ENCODE data around the gene NDUFS2. TPM values are rescaled to one million over a fixed set of nuclear protein-coding genes. Genes with fewer than 3 reads are reported as not detected.
A peak's percentile ranks its signal among the peaks of the same experiment; 100 is the strongest.

NDUFS2 gene
- total RNA-seq, 2 experiments from 2014 or later = 62.9 to 72.1 TPM

DNA sequence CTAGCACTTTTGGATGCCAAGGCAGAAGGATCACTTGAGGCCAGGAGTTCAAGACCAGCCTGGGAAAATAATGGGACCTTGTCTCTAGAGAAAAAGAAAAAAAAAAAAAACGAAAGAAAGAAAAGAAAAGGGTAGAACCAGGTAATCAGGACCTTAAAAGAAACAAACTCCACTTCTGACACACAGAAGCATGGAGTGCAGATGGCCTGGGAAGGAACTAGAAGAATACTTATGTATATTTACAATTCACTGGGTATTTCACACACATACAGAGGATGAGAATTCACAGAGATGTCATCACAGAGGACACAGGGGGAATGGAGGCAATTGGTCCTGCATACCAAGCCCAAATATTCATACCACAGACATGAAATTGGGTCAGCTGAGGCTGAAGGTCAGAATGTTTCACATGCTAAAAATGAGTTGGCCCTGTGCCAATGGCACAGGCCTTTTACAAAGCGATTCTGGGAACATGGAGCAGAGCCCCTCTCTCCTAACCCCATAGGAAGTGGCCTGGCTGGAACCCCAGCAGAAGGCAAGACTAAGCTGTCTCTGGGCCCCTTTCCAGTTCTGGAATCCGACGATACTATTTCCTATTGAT lies 29.3 kb upstream of the NDUFS2 start:
- Histone ChIP-seq H3K9me2 (ENCODE audit: insufficient read depth, low read length) (no peaks in the 10 kb centered on the region), H3K36me3 (ENCODE audit: insufficient read depth, low read length) (peaks cover 60% of the 10 kb centered on the region), H3K9me3 (ENCODE audit: low read length) (no peaks in the 10 kb centered on the region), H3K27ac (ENCODE audit: low read depth, low read length, poor library complexity, severe bottlenecking) (no peak overlapping the region), H4K20me1 (ENCODE audit: insufficient read depth, low read length) (no peaks in the 10 kb centered on the region), H3K4me1 (ENCODE audit: insufficient read depth, low read length, poor library complexity, severe bottlenecking) (peaks cover 23% of the 10 kb centered on the region), H3K4me3 (ENCODE audit: low read depth, low read length, poor library complexity, severe bottlenecking) (no peak overlapping the region), H3K4me2 (ENCODE audit: low read length) (no peak overlapping the region), H3K79me2 (ENCODE audit: insufficient read depth, low read depth, low read length) (peaks cover 9% of the 10 kb centered on the region; the same call in 1 of the 2 replicates), H2AFZ (ENCODE audit: low read length) (no peak overlapping the region)
- TF ChIP-seq, protein P1, sequence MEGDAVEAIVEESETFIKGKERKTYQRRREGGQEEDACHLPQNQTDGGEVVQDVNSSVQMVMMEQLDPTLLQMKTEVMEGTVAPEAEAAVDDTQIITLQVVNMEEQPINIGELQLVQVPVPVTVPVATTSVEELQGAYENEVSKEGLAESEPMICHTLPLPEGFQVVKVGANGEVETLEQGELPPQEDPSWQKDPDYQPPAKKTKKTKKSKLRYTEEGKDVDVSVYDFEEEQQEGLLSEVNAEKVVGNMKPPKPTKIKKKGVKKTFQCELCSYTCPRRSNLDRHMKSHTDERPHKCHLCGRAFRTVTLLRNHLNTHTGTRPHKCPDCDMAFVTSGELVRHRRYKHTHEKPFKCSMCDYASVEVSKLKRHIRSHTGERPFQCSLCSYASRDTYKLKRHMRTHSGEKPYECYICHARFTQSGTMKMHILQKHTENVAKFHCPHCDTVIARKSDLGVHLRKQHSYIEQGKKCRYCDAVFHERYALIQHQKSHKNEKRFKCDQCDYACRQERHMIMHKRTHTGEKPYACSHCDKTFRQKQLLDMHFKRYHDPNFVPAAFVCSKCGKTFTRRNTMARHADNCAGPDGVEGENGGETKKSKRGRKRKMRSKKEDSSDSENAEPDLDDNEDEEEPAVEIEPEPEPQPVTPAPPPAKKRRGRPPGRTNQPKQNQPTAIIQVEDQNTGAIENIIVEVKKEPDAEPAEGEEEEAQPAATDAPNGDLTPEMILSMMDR (conservative IDR thresholded peaks at IDR 0.05; ENCODE audit: low read length) = no peak
- no peak for TF ChIP-seq EZH2phosphoT487 (IDR thresholded peaks at IDR 0.05; ENCODE audit: borderline replicate concordance, low read depth, low read length)
- BruUV-seq (replicated peaks) = no TSS peak
- CTCF ChIA-PET (ENCODE audit: unreplicated experiment) = no interaction called here
- intact Hi-C loops (cut with micrococcal nuclease; ENCODE audit: unreplicated experiment) = no loop called here
- DNase-seq (ENCODE audit: low spot score) = no peak
- POLR2A ChIA-PET = interaction anchor here (0.6 kb wide), 2 partner anchors 35 to 67 kb away, joined by 3 read pairs; no protein-coding TSS in a partner anchor

DNA sequence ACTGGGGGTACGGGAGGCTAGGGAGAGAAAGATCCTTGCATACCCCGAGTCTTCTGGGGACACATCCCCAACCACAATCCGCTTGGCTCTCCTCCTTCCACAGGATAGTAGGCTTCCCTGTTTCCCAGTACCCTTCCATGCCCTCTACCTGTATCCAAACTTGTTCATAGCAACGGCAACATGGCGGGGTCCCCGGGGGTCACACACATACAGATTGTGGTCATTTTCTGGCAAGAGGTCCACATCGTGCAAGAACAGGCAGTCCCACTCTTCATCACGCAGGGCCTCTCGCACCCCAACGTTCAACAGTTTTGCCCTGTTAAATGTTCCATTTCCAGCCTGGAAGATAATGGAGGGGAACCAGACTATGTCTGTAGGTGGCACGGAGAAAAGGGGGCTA lies 28.5 kb upstream of the NDUFS2 start:
- Histone ChIP-seq H3K9me2 (ENCODE audit: insufficient read depth, low read length) (no peaks in the 10 kb centered on the region), H3K9me3 (ENCODE audit: low read length) (no peaks in the 10 kb centered on the region), H2AFZ (ENCODE audit: low read length) (no peak overlapping the region), H3K4me3 (ENCODE audit: low read depth, low read length, poor library complexity, severe bottlenecking) (no peak overlapping the region), H3K27ac (ENCODE audit: low read depth, low read length, poor library complexity, severe bottlenecking) (no peak overlapping the region), H3K4me2 (ENCODE audit: low read length) (no peak overlapping the region), H4K20me1 (ENCODE audit: insufficient read depth, low read length) (no peaks in the 10 kb centered on the region), H3K4me1 (ENCODE audit: insufficient read depth, low read length, poor library complexity, severe bottlenecking) (peaks cover 29% of the 10 kb centered on the region), H3K79me2 (ENCODE audit: insufficient read depth, low read depth, low read length) (peaks cover 9% of the 10 kb centered on the region; the same call in 1 of the 2 replicates), H3K36me3 (ENCODE audit: insufficient read depth, low read length) (peaks cover 60% of the 10 kb centered on the region)
- no TSS peak for BruUV-seq (replicated peaks)
- POLR2A ChIA-PET = interaction anchor here (0.7 kb wide), 1 partner anchor 407 kb away, joined by 4 read pairs; no protein-coding TSS in a partner anchor
- TF ChIP-seq EZH2phosphoT487 (IDR thresholded peaks at IDR 0.05; ENCODE audit: borderline replicate concordance, low read depth, low read length) = no peak
- TF ChIP-seq, protein P1 (conservative IDR thresholded peaks at IDR 0.05; ENCODE audit: low read length) = no peak
- CTCF ChIA-PET (ENCODE audit: unreplicated experiment) = no interaction called here
- DNase-seq (ENCODE audit: low spot score) = no peak
- intact Hi-C loops (cut with micrococcal nuclease; ENCODE audit: unreplicated experiment) = no loop called here

DNA sequence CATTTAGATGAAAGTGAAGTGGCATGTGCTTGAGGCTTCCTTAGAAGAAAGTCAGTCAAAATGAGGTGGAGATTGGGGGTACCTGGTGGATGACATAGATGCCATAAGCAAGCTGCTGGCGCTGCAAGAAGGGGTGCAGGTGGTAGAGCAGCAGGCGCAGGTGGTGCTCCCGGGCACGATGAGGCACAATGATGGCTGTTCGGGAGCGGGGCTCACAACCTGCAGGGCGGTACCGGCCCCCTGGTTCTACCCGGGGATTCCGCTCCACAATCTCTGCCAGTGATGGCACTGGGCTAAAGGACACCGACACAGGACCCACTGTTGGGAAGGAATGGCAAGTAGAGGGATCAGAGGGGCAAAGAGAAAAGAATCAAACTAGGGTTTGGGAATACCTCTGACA lies 27.3 kb upstream of the NDUFS2 start:
- Histone ChIP-seq H3K9me3 (ENCODE audit: low read length) (no peaks in the 10 kb centered on the region), H3K4me3 (ENCODE audit: low read depth, low read length, poor library complexity, severe bottlenecking) (no peak overlapping the region), H3K4me1 (ENCODE audit: insufficient read depth, low read length, poor library complexity, severe bottlenecking) (peaks cover 29% of the 10 kb centered on the region), H3K27ac (ENCODE audit: low read depth, low read length, poor library complexity, severe bottlenecking) (peak overlapping the region; percentile 60), H3K9me2 (ENCODE audit: insufficient read depth, low read length) (no peaks in the 10 kb centered on the region), H4K20me1 (ENCODE audit: insufficient read depth, low read length) (no peaks in the 10 kb centered on the region), H3K79me2 (ENCODE audit: insufficient read depth, low read depth, low read length) (peaks cover 9% of the 10 kb centered on the region; the same call in 1 of the 2 replicates), H3K4me2 (ENCODE audit: low read length) (peak overlapping the region; percentile 99; the same call in 1 of the 2 replicates), H2AFZ (ENCODE audit: low read length) (no peak overlapping the region), H3K36me3 (ENCODE audit: insufficient read depth, low read length) (peaks cover 53% of the 10 kb centered on the region)
- ChIA-PET POLR2A (interaction anchor here (3.1 kb wide), 1 partner anchor 8 kb away, joined by 23 read pairs; the partner anchor contains the start of gene PPOX), CTCF (ENCODE audit: unreplicated experiment) (no interaction called here)
- intact Hi-C loops (cut with micrococcal nuclease; ENCODE audit: unreplicated experiment) = no loop called here
- TF ChIP-seq, protein P1 (conservative IDR thresholded peaks at IDR 0.05; ENCODE audit: low read length) = no peak
- no peak for TF ChIP-seq EZH2phosphoT487 (IDR thresholded peaks at IDR 0.05; ENCODE audit: borderline replicate concordance, low read depth, low read length)
- DNase-seq (ENCODE audit: low spot score) = no peak
- BruUV-seq (replicated peaks) = no TSS peak

All from OCI-LY7 (cell line).